Mucosa of descending colon (tissue), 3 donors: ENCODE results near the gene POLD1. TPM values are rescaled to one million over a fixed set of nuclear protein-coding genes. Genes with fewer than 3 reads are reported as not detected.
"Not testable (repeated sequence)": the region's sequence is repeated elsewhere in the genome, so short reads cannot be mapped to it uniquely, and the experiment has no call there.

Source experiments
- ATAC-seq: fragments of 200-7000 bp; cut with Tn5 transposase; one replicate; pipeline ENCODE4 v1.9.1; 2020; ENCODE audit warnings: mild to moderate bottlenecking, moderate library complexity
- DNase-seq, 3 donors: peaks; one replicate each; pipeline ENCODE4 v3.0.0-alpha.2; 2020
- H3K36me3 ChIP-seq: fragments of 200-600 bp; one replicate; pipeline ENCODE4 v1.8.0; 2021; ENCODE audit warnings: low read depth, mild to moderate bottlenecking
- H3K4me1 ChIP-seq: fragments of 200-600 bp; one replicate; pipeline ENCODE4 v1.8.0; 2021; ENCODE audit warnings: low read depth, mild to moderate bottlenecking
- H3K4me3 ChIP-seq: fragments of 200-600 bp; one replicate; pipeline ENCODE4 v1.8.0; 2021; ENCODE audit warnings: mild to moderate bottlenecking
- H3K9me3 ChIP-seq: fragments of 200-600 bp; one replicate; pipeline ENCODE4 v1.8.0; 2021; ENCODE audit warnings: mild to moderate bottlenecking
- CTCF ChIP-seq: fragments of 200-600 bp; IDR thresholded peaks from one replicate; pipeline ENCODE4 v1.8.0; 2022; ENCODE audit warnings: antibody characterized with exemption, mild to moderate bottlenecking
- intact Hi-C, 2 donors: fragments of 100-400 bp; cut with DNase I in 1 of 2; cut with micrococcal nuclease in 1 of 2; formaldehyde crosslinking; loops; one replicate each; pipeline versions ENCODE4 v1.11.0 to v1.11.1; 2022; cut with DNase I, micrococcal nuclease
- total RNA-seq, 3 donors: library from RNA; stranded (reverse); fragmentation: NEBNext Ultra II Directional in 2 of 3; extraction: Animal tissue kit (Norgen Biotek cat#: 25700) in 2 of 3; gene quantifications; one replicate each; pipeline versions ENCODE4 v1.2.1 to v1.2.4, GENCODE V29; 2021 to 2023
- donor health status: DM: no; HTN: no; CAD: no; lungs with moderate emphysema.
- donor health status: DM: no; HTN: no; CAD: no.
- donor health status: DM: no; HTN: yes; CAD: no.

Gene POLD1
- total RNA-seq, 3 donors from 2014 or later, result 20.8 to 27.9 (median 22.9) TPM

- ATAC-seq, result peak; percentile 66
- Histone ChIP-seq H3K9me3 (peaks cover 7% of the 10 kb centered on the region), H3K4me3 (no peak overlapping the region), H3K4me1 (no peaks in the 10 kb centered on the region), H3K36me3 (no peaks in the 10 kb centered on the region)
- DNase-seq, result no peak
- TF ChIP-seq CTCF, result no peak
- intact Hi-C loops, result no loop called here
Measured at GRCh38 chr19:50344661-50345318, 39.4 kb upstream of the POLD1 start.

GRCh38 chr19:50347089-50347581 is 37.0 kb upstream of the POLD1 start:
- intact Hi-C loops, ATAC-seq, H3K9me3 ChIP-seq, DNase-seq, H3K36me3 ChIP-seq, H3K4me3 ChIP-seq, H3K4me1 ChIP-seq: not testable (repeated sequence)

- DNase-seq, result no peak
- ATAC-seq, result peak; percentile 48
Measured at GRCh38 chr19:50349277-50350057, 34.7 kb upstream of the POLD1 start.

GRCh38 chr19:50352242-50352641 is 31.9 kb upstream of the POLD1 start:
- intact Hi-C loops, result no loop called here
- Histone ChIP-seq H3K36me3 (no peaks in the 10 kb centered on the region), H3K4me3 (no peak overlapping the region), H3K9me3 (no peaks in the 10 kb centered on the region), H3K4me1 (no peaks in the 10 kb centered on the region)
- no peak for DNase-seq
- ATAC-seq, result no peak
- TF ChIP-seq CTCF, result no peak

More at GRCh38 chr19:50349277-50350057, 34.7 kb upstream of the POLD1 start:
- H3K4me3 ChIP-seq, result no peak overlapping the region
- no peaks in the 10 kb centered on the region for H3K36me3 ChIP-seq
- no peak for TF ChIP-seq CTCF
- H3K4me1 ChIP-seq, result no peaks in the 10 kb centered on the region
- peaks cover 5% of the 10 kb centered on the region for H3K9me3 ChIP-seq
- intact Hi-C loops, result no loop called here

GRCh38 chr19:50353487-50353880 is 30.7 kb upstream of the POLD1 start:
- H3K4me3 ChIP-seq, intact Hi-C loops, H3K36me3 ChIP-seq, DNase-seq, ATAC-seq, H3K9me3 ChIP-seq, H3K4me1 ChIP-seq: not testable (repeated sequence)

- ATAC-seq (no peak), DNase-seq (no peak)
- Histone ChIP-seq H3K36me3 (no peaks in the 10 kb centered on the region), H3K4me1 (no peaks in the 10 kb centered on the region), H3K9me3 (no peaks in the 10 kb centered on the region), H3K4me3 (no peak overlapping the region)
- intact Hi-C loops, result no loop called here
- no peak for TF ChIP-seq CTCF
Measured at GRCh38 chr19:50356691-50357177, 27.4 kb upstream of the POLD1 start.
